NCI-H1105 treated with DMSO at 0.1 percent for 48 hours (cell line): Measurements from ENCODE around the gene PHOSPHO2.
A peak's percentile ranks its signal among the peaks of the same experiment; 100 is the strongest.

Source experiments
- DNase-seq: peaks from one replicate; lab custom pipeline; 2025; lab: John Stamatoyannopoulos, UW

The PHOSPHO2 gene

DNA sequence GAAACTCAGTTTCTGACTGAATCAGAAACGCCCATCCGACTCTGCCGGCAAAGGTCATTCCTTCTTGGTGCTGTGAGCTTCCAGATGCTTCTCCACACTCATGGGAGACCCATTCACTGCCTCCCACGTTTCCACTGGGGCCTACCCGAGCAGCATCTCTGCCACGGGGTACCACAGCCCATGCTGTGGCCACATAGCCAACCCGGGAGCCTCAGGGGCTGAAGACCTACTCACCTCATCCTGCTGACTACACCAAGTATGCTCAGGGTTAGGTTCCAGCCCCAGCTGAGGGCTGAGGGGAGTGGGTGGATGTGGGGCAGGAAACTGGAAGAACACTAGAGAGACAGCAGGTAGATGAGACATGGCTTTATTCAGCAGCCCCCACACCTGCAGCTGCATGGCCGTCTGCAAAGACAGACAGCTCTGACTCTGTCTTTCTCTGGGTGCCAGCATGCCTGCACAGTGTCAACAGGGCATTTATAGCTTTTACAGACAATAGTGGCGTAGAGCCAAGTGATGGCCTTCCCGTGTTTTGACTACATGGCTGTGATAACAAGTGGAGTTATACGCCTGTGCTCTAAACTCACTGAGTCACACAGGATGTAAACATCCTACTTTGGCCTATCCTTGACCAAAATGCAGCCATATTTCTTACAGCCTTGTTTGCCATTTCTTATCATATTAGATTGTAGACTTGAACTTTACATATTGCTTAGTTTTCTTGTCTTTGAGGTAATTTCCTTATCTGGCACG is 22.8 kb downstream of the PHOSPHO2 start:
- DNase-seq = peak; percentile 3

GRCh38 chr2:169717691-169718063 is 23.4 kb downstream of the PHOSPHO2 start:
- DNase-seq = no peak

DNA sequence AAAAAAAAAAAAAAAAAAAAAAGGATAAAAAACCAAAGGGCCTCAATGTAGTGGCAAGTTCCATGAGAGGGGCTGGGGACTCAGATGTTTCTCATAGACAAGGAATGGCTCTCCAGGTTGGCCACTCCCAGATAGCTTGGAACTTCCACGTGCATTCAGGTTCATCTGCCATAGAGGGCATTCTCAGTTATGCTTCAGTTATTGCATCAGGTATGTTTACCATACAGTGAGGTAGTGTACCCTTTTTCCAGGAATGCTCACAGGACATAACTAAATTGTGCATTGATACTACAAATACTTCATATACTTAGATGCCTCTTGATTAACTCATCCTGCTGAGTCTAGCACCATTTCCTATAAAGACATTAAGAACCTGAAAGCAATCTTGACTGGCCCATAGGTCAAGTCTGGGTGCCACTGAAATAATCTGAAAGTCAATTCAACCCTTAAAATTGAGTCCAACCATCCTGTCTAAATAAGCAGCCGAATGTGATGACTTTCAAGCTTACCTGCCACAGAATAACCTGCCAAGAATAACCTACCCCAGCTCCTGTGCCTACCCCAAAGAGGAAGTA is 24.7 kb downstream of the PHOSPHO2 start:
- no peak for DNase-seq

- no peak for DNase-seq
These were observed 26.7 kb downstream of the PHOSPHO2 start for GRCh38 chr2:169721016-169721415.

DNA sequence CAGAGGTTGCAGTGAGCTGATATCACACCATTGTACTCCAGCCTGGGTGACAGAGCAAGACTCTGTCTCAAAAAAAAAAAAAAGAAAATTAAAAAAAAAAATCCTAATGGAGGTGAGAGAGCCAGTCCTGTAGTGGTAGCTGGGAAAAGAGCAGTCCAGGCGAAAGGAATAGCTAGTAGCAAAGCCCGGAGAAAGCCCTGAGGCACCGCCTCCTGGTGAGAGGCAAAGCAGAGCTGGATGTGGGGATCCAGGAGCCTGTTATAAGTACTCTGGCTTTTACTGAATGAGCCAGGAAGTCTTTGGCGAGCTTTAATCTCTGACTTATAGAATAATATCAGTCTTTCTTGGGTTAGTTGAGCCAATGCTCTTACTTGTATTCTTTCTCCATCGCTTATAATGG is 32.8 kb downstream of the PHOSPHO2 start:
- DNase-seq = no peak

DNA sequence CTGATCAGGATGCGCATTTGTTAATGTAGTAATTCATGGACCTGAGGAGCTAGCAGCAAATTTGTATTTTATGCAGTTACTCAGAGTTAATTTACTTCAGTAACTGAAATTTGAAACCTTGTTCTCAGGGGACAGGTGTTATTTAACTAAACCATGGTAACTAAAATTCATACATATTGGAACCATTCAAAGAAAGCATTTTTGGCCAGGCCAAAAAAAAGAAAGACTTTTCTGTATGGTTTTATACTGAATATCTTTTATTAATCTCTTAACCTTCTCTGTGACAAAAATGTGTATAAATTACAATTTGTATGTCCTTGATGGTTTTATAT is 35.0 kb downstream of the PHOSPHO2 start:
- DNase-seq = no peak

DNA sequence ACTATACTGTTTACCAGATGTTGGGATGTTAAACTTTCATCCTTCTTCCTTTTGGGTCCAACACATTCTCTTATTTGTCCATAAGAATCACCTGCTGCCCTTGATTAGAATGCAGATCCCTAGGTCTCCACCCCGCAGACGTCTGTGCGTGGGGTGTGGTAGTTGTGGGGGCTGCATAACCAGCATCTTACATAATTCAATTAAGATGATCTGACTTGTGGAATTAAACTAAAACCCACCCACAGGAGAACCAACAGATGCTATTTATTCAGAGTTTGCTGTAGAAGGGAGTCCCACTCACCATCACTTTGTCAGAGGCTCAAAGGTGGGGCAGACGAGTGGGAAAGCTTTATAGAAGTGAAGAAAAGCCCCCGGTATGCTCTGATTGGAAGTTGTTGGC is 37.8 kb downstream of the PHOSPHO2 start:
- DNase-seq = no peak

- DNase-seq = no peak
These were observed 38.5 kb downstream of the PHOSPHO2 start for GRCh38 chr2:169732583-169733358.

- DNase-seq = peak; percentile 27
These were observed 40.0 kb downstream of the PHOSPHO2 start for GRCh38 chr2:169734169-169734847.

GRCh38 chr2:169735623-169736022 is 41.4 kb downstream of the PHOSPHO2 start:
- DNase-seq = no peak

- no peak for DNase-seq
These were observed 42.6 kb downstream of the PHOSPHO2 start for GRCh38 chr2:169736902-169737301.

GRCh38 chr2:169738566-169739229 is 44.4 kb downstream of the PHOSPHO2 start:
- no peak for DNase-seq

DNA sequence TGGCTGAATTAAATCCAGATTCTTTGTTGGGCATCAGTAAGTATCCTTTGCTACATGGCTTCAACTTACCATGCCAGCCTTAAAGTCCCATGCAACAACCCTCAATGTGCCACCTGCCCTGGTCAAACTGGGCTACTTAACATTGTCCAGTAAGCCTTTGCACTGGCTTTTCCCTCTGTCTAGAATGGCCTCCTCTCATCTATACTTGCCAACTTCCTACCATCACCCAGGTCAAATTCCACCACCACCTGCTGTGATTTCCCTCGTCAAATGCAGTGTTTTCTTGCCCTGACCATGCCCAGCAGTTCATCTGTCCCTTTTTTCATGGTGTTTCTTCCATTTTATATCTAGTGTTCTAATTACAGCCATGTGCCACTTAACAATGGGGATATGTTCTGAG is 45.1 kb downstream of the PHOSPHO2 start:
- no peak for DNase-seq

- no peak for DNase-seq
These were observed 49.3 kb downstream of the PHOSPHO2 start for GRCh38 chr2:169743549-169743948.

DNA sequence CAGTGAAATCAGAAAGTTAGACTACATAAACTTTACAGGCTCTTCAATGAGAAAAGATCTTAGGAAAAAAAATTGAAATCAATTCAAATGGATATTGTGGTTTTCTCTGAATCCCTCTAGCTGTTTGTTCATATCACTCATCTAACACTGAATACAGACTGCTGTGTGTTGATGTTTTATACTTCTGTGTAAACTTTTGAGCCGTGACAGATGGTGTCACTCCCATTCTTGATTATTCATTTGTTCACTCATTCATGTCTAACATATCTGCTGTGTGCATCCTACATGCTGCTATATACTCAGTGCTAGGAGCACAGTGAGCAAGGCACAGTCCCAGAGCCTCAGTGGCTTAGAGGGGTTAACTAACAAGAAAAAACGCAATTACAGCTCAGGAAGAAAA is 52.0 kb downstream of the PHOSPHO2 start:
- no peak for DNase-seq

GRCh38 chr2:169748319-169748718 is 54.0 kb downstream of the PHOSPHO2 start:
- DNase-seq = no peak
